HL-60 (cell line): ENCODE measurements around the gene ACOX3.

Source experiments
- CTCF ChIP-seq: IDR thresholded peaks from one replicate; pipeline ENCODE4 v1.5.1; 2011; ENCODE audit warnings: low read length, control low read depth, inconsistent platforms; ENCODE audit not compliant: insufficient read depth
- GABPA ChIP-seq: IDR thresholded peaks from 2 replicates; pipeline ENCODE4 v1.6.1; 2012; ENCODE audit warnings: low read depth
- POLR2AphosphoS5 ChIP-seq: IDR thresholded peaks from 2 replicates; pipeline ENCODE4 v1.6.1; 2012; ENCODE audit warnings: low read depth
- REST ChIP-seq: IDR thresholded peaks from 2 replicates; pipeline ENCODE4 v1.6.1; 2012; ENCODE audit warnings: low read depth; ENCODE audit not compliant: insufficient replicate concordance
- SPI1 ChIP-seq: IDR thresholded peaks from 2 replicates; pipeline ENCODE4 v1.6.1; 2012; ENCODE audit warnings: low read depth, mild to moderate bottlenecking, borderline replicate concordance

DNA sequence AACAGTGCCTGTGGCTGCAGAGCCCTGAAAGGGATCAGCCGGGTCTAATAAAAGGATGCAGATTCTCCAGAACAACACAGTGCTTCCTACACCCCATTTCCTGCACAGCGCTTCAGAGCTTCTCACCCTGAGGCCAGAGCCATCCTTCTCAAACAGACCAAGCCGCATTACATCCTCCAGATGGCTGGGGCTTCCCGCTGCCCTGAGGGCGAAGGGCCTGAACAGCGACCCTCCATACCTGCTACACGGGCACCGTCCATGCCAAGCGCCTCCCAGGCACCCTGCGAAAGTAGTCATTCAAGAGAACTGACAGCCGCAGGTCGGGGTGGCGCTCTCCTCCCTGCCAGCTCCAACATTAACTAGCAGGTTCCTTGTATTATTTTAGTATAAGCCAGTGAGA, 36.5 kb downstream of the ACOX3 start:
- no peak for TF ChIP-seq CTCF
- TF ChIP-seq POLR2AphosphoS5 = no peak
- no peak for TF ChIP-seq REST
- no peak for TF ChIP-seq SPI1
- no peak for TF ChIP-seq GABPA
